Smooth muscle cell of the umbilical artery (primary cell): Measurements from ENCODE around the gene UBE2QL1. TPM values are rescaled to one million over a fixed set of nuclear protein-coding genes. Genes with fewer than 3 reads are reported as not detected.

Source experiments
- total RNA-seq: library from RNA; depleted of rRNA; stranded (reverse); fragments of >200 nt; gene quantifications from 2 replicates; pipeline ENCODE4 v1.2.3, GENCODE V29; 2014

UBE2QL1 gene, protein sequence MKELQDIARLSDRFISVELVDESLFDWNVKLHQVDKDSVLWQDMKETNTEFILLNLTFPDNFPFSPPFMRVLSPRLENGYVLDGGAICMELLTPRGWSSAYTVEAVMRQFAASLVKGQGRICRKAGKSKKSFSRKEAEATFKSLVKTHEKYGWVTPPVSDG
- under 0.01 TPM in 1 of 2 replicates, not detected in the other for total RNA-seq

DNA sequence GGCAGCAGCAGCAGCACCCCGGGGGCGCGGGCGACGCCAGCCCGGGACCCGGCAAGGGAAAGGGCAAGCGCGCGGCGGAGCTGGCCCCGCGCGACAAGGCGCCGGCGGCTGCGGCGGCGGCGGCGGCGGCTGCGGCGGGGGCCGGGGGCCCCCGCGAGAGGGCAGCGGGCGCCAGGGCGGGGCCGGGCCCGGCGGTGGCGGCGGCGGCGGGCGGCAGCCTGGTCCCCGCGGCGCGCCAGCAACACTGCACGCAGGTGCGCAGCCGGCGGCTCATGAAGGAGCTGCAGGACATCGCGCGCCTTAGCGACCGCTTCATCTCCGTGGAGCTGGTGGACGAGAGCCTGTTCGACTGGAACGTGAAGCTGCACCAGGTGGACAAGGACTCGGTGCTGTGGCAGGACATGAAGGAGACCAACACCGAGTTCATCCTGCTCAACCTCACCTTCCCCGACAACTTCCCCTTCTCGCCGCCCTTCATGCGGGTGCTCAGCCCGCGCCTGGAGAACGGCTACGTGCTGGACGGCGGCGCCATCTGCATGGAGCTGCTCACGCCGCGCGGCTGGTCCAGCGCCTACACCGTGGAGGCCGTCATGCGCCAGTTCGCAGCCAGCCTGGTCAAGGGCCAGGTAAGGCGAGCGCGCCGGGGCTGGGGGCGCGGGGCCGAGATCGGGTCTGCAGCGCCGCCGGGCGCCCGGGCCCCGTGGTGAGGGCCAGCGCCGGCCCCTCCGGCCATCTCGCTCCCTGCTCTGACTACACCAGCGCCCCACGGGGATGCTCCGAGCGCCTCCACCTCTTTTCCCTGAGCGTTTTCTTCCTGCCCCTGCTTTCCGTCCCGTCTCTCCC is at the start of gene UBE2QL1:
UBE2QL1 (plus strand) TSS at position 238 of the 843 bp plus-strand sequence; CDS start at position 273, 35 bp downstream.

Other genes starting within 250 kb of the UBE2QL1 start
- gene MED10, start 70.3 kb upstream of the UBE2QL1 start, total RNA-seq: 9.9 and 10.1 TPM in 2 replicates
- 46.9 and 97.7 TPM in 2 replicates for gene NSUN2, start 184.2 kb downstream of the UBE2QL1 start, total RNA-seq
- gene SRD5A1, start 184.6 kb downstream of the UBE2QL1 start, total RNA-seq: 9.5 and 30.7 TPM in 2 replicates